Measurements from ENCODE around the gene ANO2. TPM values are rescaled to one million over a fixed set of nuclear protein-coding genes. Genes with fewer than 3 reads are reported as not detected.
A peak's percentile ranks its signal among the peaks of the same experiment; 100 is the strongest.

ANO2 gene
- polyA plus RNA-seq, 1 experiment, result 0.09 TPM

DNA sequence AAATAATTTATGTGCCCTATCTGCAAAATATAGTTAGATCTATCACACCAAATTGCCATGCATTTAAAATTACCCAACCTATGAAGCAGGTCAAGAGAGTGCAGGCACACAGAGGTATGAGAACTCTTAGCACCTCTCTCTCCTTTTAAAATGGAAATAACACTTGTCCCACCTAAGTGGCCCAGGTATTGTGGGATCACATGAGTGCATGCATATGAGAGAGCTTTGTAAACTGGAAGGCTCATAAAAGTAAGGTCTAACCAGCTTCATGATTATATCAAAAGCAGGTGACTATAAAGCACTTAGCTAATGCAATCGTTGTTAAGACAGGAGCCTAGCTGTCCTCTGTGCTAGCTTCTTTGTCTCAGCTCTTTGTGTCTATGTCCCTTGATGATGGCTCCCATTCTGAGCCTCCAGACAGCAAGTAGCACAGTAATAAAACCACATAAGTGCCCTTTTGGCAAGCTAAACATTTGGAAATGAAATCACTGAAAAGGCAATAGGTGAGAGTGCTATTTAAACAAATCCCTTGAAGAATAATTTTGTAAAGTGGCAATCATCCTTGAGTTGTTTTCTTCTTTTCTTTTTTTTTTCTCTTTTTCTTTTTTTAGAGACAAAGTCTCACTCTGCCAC is 294.1 kb downstream of the ANO2 start:
- ChIA-PET POLR2A (no interaction called here), CTCF (interaction anchor here (1.1 to 5.8 kb wide), 3 partner anchors 212 to 223 kb away, joined by 3 to 100 read pairs (median 5); partner anchors contain the start of gene NTF3)
- H3K9me3 ChIP-seq (ENCODE audit: control insufficient read depth, insufficient read depth, low read length), result no peaks in the 10 kb centered on the region
- no peak for DNase-seq (ENCODE audit: low read depth, low spot score)
- H3K4me3 ChIP-seq (ENCODE audit: low read depth, low read length), result no peak overlapping the region
- peaks cover 15% of the 10 kb centered on the region for H3K27me3 ChIP-seq (ENCODE audit: control insufficient read depth, insufficient read depth, low read length)
- TF ChIP-seq, protein P1, sequence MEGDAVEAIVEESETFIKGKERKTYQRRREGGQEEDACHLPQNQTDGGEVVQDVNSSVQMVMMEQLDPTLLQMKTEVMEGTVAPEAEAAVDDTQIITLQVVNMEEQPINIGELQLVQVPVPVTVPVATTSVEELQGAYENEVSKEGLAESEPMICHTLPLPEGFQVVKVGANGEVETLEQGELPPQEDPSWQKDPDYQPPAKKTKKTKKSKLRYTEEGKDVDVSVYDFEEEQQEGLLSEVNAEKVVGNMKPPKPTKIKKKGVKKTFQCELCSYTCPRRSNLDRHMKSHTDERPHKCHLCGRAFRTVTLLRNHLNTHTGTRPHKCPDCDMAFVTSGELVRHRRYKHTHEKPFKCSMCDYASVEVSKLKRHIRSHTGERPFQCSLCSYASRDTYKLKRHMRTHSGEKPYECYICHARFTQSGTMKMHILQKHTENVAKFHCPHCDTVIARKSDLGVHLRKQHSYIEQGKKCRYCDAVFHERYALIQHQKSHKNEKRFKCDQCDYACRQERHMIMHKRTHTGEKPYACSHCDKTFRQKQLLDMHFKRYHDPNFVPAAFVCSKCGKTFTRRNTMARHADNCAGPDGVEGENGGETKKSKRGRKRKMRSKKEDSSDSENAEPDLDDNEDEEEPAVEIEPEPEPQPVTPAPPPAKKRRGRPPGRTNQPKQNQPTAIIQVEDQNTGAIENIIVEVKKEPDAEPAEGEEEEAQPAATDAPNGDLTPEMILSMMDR (IDR thresholded peaks at IDR 0.05; ENCODE audit: low read depth, low read length), result no peak
- no peak overlapping the region for H3K27ac ChIP-seq (ENCODE audit: low read depth, low read length)

- ChIA-PET CTCF (interaction anchor here (1.1 to 5.8 kb wide), 3 partner anchors 211 to 222 kb away, joined by 3 to 100 read pairs (median 5); partner anchors contain the start of gene NTF3), POLR2A (no interaction called here)
- no peak for DNase-seq (ENCODE audit: low read depth, low spot score)
- no peak overlapping the region for H3K27ac ChIP-seq (ENCODE audit: low read depth, low read length)
- peaks cover 17% of the 10 kb centered on the region for H3K27me3 ChIP-seq (ENCODE audit: control insufficient read depth, insufficient read depth, low read length)
- H3K4me3 ChIP-seq (ENCODE audit: low read depth, low read length), result no peak overlapping the region
- H3K9me3 ChIP-seq (ENCODE audit: control insufficient read depth, insufficient read depth, low read length), result no peaks in the 10 kb centered on the region
- TF ChIP-seq, protein P1 (IDR thresholded peaks at IDR 0.05; ENCODE audit: low read depth, low read length), result no peak
These were observed 294.8 kb downstream of the ANO2 start for GRCh38 chr12:5650281-5650680.

- no peaks in the 10 kb centered on the region for H3K9me3 ChIP-seq (ENCODE audit: control insufficient read depth, insufficient read depth, low read length)
- DNase-seq (ENCODE audit: low read depth, low spot score), result peak; percentile 3
- H3K27me3 ChIP-seq (ENCODE audit: control insufficient read depth, insufficient read depth, low read length), result peaks cover 17% of the 10 kb centered on the region
- H3K4me3 ChIP-seq (ENCODE audit: low read depth, low read length), result no peak overlapping the region
- TF ChIP-seq, protein P1 (IDR thresholded peaks at IDR 0.05; ENCODE audit: low read depth, low read length), result peak; percentile 65
- ChIA-PET POLR2A (no interaction called here), CTCF (interaction anchor here (0.7 to 5.8 kb wide), 27 partner anchors 10 to 537 kb away, joined by 3 to 100 read pairs (median 3); partner anchors contain the start of gene NTF3)
- H3K27ac ChIP-seq (ENCODE audit: low read depth, low read length), result no peak overlapping the region
These were observed 296.2 kb downstream of the ANO2 start for GRCh38 chr12:5648692-5649359.

DNA sequence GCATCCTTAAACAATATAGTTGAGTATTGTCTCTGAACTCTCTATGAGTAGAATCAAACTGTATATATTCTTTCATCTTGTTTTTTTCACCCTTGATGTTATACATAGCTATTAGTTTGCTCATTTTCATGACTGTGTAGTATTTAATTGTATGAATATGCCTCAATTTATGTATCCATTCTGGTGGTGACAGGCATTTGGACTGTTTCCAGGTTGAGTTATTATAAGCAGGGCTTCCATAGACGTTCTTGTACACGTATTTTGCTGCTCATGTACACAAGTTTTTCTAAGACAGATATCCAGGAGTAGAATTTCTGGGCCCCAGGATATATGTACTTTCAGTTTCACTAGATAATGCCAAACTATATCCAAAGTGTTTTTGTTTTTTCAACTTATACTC is 301.8 kb downstream of the ANO2 start:
- CTCF ChIA-PET, result no interaction called here

More for the DNA sequence above, 301.8 kb downstream of the ANO2 start:
- H3K27ac ChIP-seq (ENCODE audit: low read depth, low read length), result no peak overlapping the region
- no peak for DNase-seq (ENCODE audit: low read depth, low spot score)
- POLR2A ChIA-PET, result no interaction called here
- H3K9me3 ChIP-seq (ENCODE audit: control insufficient read depth, insufficient read depth, low read length), result no peaks in the 10 kb centered on the region
- TF ChIP-seq, protein P1 (IDR thresholded peaks at IDR 0.05; ENCODE audit: low read depth, low read length), result no peak
- no peak overlapping the region for H3K4me3 ChIP-seq (ENCODE audit: low read depth, low read length)
- H3K27me3 ChIP-seq (ENCODE audit: control insufficient read depth, insufficient read depth, low read length), result peaks cover 19% of the 10 kb centered on the region
